Fibroblast of the aortic adventitia (primary cell): ENCODE data around the gene ADAMTS14. TPM values are rescaled to one million over a fixed set of nuclear protein-coding genes. Genes with fewer than 3 reads are reported as not detected.
"Not testable (repeated sequence)": the region's sequence is repeated elsewhere in the genome, so short reads cannot be mapped to it uniquely, and the experiment has no call there.

Source experiments
- DNase-seq: peaks from one replicate; pipeline ENCODE4 v3.0.0-alpha.2; 2010; ENCODE audit warnings: low read depth
- H3K4me3 ChIP-seq: 2 replicates; pipeline ENCODE4 v1.5.1; 2011; ENCODE audit warnings: low read depth, mild to moderate bottlenecking, control low read depth, low read length, moderate library complexity
- total RNA-seq: library from RNA; depleted of rRNA; stranded (reverse); fragments of >200 nt; gene quantifications from 2 replicates; pipeline ENCODE4 v1.2.3, GENCODE V29; 2012; ENCODE audit warnings: low replicate concordance
- TF ChIP-seq, protein P1 (sequence below): IDR thresholded peaks from 2 replicates; pipeline ENCODE4 v1.5.1; 2011; ENCODE audit warnings: mild to moderate bottlenecking, low read length, control low read depth, inconsistent platforms; ENCODE audit not compliant: insufficient read depth

The ADAMTS14 gene
- total RNA-seq, 1 donor = 5.3 TPM

DNA sequence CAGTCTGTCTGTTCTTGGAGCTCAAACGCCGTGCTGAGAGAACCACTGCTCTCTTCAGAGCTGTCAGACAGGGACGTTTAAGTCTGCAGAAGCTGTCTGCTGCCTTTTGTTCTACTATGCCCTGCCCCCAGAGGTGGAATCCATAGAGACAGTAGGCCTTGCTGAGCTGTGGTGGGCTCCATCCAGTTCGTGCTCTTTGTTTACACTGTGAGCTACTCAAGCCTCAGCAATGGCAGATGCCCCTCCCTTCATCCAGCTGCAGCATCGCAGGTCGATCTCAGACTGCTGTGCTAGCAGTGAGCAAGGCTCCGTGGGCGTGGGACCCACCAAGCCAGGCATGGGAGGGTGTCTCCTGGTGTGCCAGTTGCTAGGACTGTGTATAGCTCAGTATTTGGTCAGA is 27.3 kb upstream of the ADAMTS14 start:
- DNase-seq, H3K4me3 ChIP-seq: not testable (repeated sequence)

GRCh38 chr10:70647086-70647485 is 25.2 kb upstream of the ADAMTS14 start:
- TF ChIP-seq, protein P1, sequence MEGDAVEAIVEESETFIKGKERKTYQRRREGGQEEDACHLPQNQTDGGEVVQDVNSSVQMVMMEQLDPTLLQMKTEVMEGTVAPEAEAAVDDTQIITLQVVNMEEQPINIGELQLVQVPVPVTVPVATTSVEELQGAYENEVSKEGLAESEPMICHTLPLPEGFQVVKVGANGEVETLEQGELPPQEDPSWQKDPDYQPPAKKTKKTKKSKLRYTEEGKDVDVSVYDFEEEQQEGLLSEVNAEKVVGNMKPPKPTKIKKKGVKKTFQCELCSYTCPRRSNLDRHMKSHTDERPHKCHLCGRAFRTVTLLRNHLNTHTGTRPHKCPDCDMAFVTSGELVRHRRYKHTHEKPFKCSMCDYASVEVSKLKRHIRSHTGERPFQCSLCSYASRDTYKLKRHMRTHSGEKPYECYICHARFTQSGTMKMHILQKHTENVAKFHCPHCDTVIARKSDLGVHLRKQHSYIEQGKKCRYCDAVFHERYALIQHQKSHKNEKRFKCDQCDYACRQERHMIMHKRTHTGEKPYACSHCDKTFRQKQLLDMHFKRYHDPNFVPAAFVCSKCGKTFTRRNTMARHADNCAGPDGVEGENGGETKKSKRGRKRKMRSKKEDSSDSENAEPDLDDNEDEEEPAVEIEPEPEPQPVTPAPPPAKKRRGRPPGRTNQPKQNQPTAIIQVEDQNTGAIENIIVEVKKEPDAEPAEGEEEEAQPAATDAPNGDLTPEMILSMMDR = no peak
- H3K4me3 ChIP-seq = no peak overlapping the region
- no peak for DNase-seq

DNA sequence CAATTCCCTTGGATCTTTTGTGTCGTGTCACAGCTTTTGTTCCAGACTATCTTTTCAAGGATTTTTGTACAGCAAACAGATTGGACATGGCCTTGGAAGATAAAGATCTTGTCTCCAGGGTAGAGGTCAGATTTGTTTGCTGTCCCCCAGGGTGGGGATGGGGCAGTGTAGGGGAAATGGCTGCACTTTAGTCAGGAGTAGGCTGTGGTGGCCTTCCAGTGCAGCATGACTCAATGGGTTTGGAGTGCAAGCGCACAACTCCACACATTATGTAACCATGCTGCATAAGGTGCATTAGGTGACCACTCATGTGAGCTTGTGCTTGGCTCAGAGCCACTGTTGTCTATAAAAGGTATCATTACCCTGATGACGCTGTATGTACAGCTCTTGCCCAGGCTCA is 23.9 kb upstream of the ADAMTS14 start:
- TF ChIP-seq, protein P1 = no peak
- DNase-seq = no peak
- no peak overlapping the region for H3K4me3 ChIP-seq

- TF ChIP-seq, protein P1 = no peak
- DNase-seq = peak; percentile 75
- no peak overlapping the region for H3K4me3 ChIP-seq
These were observed 22.8 kb upstream of the ADAMTS14 start for GRCh38 chr10:70649526-70649925.

- no peak for DNase-seq
- H3K4me3 ChIP-seq = no peak overlapping the region
- TF ChIP-seq, protein P1 = no peak
These were observed 22.2 kb upstream of the ADAMTS14 start for GRCh38 chr10:70650104-70650503.

- TF ChIP-seq, protein P1 = no peak
- DNase-seq = no peak
- no peak overlapping the region for H3K4me3 ChIP-seq
These were observed 21.6 kb upstream of the ADAMTS14 start for GRCh38 chr10:70650718-70651117.

GRCh38 chr10:70651661-70652060 is 20.6 kb upstream of the ADAMTS14 start:
- no peak overlapping the region for H3K4me3 ChIP-seq
- TF ChIP-seq, protein P1 = no peak
- DNase-seq = no peak
